COLO829 (cell line): ENCODE data around the gene HLA-DPB1.
"Not testable (repeated sequence)": the region's sequence is repeated elsewhere in the genome, so short reads cannot be mapped to it uniquely, and the experiment has no call there.

Experiments
- DNase-seq: peaks from one replicate; pipeline ENCODE4 v3.0.0; 2012; ENCODE audit warnings: low spot score

Gene HLA-DPB1

DNA sequence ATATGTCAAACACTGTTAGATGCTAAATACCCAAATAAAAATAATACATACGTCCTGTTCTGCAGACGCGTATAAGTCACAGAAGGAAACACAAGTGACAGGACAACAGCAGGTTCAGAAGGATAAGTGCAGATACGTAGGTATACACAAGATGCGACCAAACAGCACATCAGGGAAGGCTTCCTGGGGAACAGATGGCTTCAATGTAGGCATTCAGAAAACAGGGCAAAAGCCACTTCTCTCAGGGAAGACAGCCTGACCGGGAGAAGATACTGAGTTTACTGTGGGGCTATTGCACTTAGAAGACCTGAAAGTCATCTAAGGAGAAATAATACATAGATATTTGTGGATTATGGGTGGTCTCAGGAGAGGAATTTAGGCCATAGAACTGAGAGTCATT lies 4.2 kb upstream of the HLA-DPB1 start:
- DNase-seq, result no peak

DNA sequence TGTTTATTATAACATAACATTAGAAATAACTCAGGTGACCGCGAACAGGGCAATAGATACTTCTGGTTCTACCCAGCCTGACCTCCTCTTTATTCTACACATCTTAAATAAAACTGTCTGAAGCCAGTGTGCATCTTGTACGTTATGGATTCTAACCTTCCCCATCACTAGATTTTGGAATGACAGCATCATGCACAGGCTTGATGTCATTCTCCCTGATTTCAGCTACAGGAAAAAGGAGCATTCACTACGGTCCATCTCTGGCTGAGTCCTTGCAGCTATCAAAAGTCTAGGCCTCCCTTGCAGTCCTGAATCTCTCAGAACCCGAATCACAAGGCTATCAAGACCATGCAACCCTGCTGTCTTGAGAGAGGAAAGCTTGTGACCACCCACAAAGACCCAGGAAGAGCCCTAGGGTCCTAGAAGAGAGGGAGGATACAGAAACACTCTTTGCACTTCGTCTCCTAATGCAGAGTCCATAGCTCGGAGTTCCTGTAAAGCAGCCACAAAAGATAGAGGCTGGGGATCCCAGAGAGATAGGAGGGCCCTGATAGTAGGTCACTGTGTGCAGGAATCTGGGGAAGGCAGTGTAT lies 3.2 kb upstream of the HLA-DPB1 start:
- DNase-seq, result no peak

DNA sequence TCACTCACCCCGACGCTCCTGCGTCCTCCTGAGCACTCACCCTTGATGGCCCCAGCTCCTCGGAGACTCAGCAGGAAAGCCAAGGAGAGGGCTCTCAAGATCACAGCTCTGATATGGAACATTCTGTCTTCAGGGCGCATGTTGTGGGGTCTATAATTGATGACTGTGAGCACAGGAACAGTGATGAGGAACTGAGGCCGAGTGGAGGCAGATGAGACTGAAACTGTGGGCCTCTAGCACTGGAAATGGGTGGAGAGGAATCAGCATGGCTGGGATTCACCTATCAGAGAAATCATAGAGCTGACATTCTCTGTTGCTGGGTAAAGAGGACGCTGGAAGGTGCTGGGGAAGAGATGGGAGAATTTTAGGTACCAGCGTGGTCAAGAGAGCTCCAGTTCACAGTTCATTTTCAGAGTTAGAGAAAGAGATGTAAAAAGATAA lies 2.3 kb upstream of the HLA-DPB1 start, which contains the start of gene HLA-DPA1:
Gene HLA-DPA1 (minus strand): TSS at position 219 of the 441 bp plus-strand sequence.
- no peak for DNase-seq

DNA sequence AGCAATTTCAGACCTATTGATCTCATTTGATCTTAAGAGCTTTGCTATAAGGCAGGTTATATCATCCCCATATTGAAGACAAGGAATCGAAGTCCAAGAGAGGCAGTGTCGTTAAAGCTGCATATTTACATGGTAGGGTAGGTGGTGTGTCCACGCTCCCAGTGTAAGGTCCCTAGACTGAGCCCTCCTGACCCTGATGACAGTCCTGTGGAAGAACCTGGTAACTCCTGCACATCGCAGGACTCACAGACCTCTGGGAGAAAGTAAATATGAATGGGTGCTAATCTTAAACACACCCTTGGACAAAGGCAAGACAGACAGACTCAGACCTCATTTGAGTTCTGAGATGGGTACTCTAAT lies 602 bp upstream of the HLA-DPB1 start:
- no peak for DNase-seq

DNA sequence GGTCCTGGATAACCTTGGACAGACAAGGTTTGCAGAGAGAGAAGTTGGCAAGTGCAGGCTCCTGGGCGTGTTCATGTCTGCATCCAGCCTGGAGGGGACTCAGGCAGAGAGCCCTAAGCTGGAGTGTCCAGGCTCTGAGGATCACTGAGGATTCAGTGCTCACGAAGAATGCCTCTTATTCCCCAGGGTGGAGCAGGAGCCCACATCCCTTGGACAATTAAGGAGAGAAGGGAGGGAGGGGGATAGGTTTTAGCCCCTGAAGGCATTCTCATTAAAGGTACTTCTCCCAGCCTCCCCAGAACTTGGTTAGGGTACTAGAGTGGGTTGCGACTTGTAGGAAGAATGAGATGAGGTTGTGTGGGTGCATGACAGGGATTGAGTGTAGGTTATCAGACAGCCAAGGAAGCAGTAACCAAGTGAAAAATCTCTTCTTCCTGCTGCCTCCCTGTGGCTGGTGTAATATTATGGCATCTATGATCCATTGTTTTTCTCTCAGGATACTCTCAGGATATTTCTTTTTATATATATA lies 680 bp downstream of the HLA-DPB1 start:
- no peak for DNase-seq

DNA sequence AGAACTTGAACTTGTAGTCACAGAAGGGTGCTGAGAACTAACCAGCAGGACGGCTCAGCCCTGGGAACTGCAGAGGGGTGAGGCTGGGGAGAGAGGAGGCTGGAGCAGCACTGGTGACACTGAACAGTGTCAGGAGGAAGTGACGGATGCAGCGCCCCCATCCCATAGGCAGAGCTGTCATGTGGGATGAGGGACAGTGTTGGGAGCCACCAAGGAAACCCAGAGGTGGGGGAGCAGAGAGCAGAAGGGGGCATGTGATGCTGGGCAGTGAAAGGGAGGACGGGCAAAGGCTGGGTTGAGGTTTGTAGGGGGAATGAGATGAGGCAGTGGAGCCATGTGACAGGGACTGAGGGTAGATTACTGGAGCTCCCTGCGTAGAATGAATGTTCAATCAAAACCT lies 2.1 kb downstream of the HLA-DPB1 start:
- no peak for DNase-seq

DNA sequence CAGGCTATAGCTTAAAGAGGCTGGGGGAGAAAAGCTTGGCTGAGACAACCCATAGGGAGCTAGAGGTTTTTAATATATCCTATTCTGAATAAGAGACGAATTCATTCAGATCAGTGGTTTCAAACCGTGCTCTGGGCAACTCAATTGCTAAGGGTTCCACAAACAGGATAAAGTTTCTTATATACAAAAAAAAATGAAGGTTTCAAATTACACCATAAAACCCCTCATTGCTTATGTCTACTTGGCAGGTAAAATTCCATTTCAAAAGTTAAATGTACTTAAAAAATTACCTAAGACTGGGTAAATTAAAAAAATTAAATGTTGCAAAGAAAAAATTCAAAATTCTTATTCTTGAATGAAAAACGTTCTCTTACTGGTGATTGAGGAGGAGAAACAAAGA lies 2.7 kb downstream of the HLA-DPB1 start:
- DNase-seq, result no peak

DNA sequence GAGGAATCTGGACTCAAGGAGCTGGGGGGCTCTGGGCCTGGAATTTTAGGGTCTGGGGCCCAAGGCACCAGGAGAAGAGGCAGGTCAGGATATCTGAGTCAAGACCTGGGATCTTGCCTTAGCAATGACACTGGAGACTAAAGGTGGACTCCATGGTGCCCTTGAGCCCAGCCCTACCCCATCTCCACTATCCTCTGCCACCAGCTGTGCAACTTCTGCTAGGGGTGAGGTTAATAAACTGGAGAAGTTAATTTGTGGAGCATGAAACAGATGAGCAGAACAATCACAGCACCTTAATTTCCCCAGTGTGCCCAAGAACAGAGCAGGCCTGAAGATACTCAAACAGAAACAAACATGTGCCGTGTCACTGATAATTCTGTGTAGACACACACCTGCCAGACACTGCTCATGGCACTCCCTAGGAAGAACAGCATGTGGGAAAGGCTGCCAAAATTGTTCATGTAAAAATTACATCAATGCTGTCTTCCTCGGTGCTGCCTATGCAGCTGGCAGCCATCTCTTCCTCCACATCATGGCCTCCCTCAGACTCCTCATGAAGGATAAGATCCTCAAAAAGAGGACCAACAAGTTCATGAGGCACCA lies 3.2 kb downstream of the HLA-DPB1 start:
- no peak for DNase-seq

DNA sequence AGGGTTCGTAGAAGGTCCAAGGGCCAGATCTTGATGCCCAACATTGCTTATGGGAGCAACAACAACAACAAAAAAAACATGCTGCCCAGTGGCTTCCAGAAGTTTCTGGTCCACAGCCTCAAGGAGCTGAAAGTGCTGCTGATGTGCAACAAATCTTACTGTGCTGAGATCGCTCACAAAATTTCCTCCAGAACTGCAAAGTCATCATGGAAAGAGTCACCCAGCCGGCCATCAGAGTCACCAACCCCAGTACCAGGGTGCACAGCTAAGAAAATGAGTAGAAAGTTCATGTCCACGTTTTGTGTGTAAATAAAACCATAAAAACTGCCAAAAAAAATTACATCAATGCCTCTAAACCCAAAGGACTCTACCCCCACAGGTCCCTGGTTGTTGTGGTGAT lies 3.8 kb downstream of the HLA-DPB1 start:
- DNase-seq, result no peak

DNA sequence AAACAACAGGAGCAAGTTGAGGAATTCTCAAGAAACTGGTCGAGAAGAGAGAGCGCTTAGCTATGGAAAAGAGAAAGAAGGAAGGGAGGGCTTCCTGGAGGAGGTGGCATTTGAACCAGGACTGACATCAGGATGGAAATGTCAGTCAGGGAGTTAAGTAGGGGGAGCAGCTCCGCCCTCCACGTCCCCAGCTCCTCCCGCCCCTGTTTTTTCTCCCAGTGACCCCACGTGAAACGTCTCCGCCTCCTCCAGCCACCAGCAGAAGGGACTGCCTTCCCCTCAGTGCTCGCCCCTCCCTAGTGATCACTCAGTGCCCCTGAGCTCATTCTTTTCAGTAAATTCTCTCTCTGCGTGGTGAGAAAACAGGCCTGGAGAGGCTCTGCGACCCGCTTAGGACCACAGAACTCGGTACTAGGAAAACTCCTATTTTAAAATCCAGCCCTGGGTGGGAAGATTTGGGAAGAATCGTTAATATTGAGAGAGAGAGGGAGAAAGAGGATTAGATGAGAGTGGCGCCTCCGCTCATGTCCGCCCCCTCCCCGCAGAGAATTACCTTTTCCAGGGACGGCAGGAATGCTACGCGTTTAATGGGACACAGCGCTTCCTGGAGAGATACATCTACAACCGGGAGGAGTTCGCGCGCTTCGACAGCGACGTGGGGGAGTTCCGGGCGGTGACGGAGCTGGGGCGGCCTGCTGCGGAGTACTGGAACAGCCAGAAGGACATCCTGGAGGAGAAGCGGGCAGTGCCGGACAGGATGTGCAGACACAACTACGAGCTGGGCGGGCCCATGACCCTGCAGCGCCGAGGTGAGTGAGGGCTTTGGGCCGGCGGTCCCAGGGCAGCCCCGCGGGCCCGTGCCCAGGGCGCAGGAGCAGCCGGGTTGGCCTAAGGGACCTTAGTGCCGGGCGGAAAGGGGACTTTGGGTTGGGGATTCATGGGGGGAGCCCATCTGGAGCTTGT lies 4.6 kb downstream of the HLA-DPB1 start:
- no peak for DNase-seq

DNA sequence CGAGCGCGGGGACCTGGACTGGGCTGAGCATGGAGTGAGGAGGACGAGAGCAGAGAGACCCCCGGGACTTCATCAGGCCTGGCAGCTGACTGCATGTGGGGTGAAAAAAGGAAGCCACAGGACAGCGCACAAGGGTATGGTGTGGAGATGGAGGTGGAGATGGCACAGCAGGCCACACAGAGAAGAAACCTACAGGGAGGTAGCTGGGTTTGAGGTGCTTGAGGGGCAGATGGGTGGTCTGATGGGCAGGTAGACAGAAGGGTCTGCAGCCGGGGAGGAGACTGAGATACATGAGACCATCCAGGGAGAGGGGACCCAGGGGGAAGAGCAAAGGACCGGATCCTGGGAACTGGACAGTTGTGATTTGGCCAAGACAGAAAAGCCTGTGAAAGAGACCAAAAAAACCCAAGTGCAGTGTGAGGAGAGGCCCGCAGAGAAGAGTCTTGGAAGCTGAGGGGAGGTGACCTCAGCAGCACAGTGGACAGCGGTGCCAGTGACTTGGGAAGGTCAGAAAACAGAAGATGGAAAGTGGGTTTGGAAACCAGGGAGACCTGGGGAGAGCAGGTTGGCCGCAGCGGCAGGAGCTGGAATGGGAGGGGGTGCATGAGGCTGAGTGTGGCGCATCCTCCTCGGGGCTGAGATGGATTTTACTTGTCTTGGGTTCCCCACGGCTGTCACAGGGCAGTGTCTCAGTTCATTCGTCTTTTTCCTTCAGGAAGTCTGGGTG lies 5.5 kb downstream of the HLA-DPB1 start:
- DNase-seq, result no peak

DNA sequence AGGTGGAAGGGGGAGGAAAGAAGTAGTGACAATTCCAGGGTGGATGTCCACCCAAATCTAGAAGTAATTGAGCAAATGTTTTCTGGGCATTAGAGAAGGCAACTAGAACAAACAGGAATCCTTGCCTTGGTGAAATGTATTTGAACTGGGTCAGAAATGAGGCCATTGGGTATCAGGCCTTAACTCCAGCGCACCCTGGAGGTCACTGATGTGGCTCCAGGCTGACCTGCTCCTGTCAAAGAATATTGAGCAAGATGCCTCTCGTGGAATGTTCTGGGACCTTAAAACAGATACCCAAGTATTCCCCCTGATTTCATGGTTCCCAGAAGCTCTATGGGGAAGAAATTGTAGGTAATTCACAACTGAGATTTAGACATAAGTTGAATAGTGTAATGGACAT lies 6.9 kb downstream of the HLA-DPB1 start:
- DNase-seq, result peak; percentile 36

DNA sequence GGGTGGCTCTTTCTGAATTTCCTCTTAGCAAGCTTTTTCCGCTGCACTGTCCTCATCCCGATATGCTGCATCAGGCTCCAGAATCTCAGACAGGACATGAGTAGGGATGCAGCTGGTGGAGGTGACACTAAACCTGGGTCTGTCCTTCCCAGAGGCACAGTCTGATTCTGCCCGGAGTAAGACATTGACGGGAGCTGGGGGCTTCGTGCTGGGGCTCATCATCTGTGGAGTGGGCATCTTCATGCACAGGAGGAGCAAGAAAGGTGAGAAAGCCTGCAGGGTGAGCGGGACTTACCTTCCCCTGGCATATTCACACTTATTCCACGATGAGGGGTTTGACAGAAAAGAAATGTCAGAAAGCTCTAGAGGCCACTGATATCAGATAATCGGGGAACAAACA lies 9.8 kb downstream of the HLA-DPB1 start:
- DNase-seq, result no peak

DNA sequence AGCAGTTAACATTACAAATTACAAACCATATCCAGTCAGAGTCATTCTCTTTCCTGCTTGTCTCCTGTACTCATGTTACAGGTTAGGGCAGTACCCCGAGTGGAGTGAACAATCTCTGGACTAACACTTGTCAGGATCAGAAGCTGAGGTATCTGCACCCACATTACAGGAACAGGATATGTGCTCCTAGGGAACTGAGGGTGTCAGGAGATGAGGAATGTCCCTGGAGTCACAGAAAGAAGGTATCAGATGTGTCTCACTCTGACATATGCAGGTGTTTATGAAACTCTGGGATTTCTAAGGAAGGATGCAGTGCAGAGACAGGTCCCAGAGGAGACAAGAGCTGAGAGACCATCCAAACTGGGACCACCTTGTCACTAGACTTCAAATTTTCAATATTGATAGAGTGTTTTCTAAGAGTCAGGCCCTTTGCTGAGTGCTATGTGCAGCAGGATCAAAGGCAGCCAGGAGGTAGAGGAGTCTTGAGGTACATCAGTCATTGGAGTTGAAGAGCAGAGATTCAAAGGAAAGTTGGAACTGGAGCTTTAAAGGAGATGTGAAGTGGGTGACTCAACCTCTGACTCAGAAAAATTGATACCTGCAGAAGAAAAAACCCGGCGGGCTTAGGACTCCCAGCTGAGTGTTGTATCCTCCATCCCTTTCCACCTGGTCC lies 12.6 kb downstream of the HLA-DPB1 start:
- DNase-seq, result no peak

DNA sequence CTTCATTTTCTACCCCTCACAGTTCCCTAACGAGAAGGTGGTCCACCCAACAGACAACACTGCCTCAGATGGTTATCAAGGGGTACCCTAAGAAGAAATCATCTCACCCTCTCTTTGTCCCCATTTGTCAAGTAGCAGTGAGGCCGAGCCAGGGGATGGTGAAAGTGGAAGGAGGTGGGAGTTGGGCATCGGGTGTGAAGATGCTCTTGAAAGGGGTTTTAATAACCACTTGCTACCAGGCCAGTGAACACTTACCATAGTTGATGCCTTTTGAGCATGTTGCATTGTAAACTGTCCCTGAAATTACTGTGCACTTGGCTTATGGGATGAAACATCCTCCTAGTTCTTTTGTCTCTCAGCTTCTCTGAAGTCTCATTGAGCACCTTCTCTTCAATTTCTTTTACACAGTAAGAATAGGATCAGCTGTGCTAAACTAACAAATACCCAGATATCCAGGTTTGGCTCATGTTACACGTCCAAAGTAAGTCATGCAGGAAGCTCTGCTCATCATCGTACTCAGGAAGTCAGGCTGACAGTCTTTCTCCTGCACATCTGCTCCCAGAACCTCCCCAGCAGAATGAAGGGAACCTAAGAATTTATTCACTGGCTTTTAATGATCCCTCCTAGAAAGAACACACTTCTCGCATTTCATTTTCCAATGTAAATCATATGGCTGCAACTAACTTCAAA lies 13.3 kb downstream of the HLA-DPB1 start:
- DNase-seq, result no peak

DNA sequence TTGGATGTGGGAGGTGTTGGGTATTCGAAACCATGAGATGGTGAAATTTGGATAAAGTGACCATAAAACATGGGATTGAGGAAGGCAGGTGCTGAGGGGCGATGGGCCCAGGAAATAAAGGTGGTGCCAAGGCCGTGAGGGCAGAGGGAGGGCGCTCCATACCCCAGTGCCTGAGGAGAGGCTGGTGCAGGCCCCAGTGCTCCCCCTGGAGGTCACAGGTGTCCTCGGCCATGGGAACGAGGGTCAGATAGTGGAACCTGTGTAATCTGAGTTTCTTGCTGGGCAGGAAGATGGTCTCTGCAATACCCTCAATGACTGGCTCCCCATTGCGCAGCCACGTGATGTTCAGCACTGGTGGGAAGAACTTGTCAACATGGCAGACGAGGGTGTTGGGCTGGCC lies 16.2 kb downstream of the HLA-DPB1 start:
- no peak for DNase-seq

DNA sequence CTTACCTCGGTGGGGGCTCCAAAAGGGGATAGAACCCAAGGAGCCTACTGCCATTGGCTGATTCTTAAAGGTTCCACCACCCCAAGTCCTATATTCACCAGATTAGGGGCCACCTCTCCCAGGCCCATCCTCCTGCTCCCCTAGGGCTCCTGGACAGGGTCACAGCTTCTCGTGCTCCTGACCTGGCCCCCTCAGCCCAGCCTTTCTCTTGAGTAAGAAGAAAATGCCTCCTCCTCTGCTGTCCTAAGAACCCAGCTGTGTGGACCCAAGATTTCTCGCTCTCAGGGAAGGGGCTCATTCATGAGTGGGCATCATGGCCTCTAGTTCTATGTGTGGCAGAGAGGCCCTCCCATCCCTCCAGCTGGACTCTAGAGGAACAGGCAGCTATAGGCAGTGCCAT lies 16.6 kb downstream of the HLA-DPB1 start:
- DNase-seq, result no peak

DNA sequence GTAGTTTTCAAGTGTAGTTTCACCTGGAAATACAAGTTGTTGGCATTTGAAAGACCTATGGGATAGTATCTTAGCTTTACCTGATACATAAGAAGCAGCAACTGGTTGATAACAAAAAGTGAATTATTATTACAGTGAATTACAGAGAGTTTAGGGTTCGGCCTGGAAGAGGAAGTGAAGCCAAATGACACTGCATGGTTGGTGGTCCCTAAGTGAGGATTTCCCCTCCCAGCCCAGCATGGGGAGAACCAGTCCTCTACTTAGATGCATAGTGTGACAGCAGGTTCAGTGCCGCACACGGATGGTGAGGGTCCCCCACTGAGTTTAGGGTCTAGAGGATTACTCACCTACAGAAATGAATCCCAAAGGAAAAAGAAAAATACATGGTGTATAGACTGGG lies 18.1 kb downstream of the HLA-DPB1 start:
- DNase-seq, result no peak

DNA sequence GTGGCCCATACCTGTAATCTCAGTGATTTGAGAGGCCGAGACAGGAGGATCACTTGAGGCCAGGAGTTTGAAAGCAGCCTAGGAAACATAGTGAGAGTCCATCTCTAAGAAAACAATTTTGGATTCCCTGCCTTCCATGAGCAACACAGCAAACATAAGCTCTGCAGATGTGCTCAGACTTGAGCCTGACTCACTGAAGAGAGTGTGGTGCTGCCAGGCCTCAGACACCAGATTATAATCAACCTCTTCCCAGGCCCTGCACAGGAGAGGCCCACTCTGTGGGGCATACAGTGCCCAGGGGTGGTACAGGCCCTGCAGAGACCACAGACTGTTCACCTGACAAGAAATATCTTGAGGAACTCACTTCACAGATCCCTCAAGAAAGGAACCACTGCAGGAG lies 19.9 kb downstream of the HLA-DPB1 start:
- no peak for DNase-seq

DNA sequence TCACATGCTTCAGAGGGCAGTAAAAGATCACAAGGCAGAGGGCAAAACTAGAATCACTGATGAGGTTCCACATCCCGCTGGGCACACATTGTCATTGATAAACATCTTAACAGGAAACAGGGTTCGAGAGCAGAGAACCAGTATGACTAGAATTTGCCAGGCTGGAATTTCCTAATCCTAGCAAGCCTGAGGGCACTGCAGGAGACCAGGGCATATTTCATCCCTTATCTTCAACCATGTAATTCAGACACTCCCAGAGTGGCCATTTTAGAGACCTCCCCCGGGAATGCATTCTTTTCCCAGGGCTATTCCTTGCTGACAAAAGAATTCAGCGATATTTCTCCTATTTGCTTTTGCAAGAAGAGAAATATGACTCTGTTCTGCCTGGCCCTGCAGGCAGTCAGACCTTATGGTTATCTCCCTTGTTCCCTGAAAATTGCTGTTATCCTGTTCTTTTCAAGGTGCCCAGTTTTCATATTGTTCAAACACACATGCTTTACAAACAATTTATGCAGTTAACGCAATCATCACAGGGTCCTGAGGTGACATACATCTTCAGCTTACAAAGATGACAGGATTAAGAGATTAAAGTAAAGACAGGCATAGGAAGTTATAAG lies 25.4 kb downstream of the HLA-DPB1 start:
- DNase-seq, result not testable (repeated sequence)

DNA sequence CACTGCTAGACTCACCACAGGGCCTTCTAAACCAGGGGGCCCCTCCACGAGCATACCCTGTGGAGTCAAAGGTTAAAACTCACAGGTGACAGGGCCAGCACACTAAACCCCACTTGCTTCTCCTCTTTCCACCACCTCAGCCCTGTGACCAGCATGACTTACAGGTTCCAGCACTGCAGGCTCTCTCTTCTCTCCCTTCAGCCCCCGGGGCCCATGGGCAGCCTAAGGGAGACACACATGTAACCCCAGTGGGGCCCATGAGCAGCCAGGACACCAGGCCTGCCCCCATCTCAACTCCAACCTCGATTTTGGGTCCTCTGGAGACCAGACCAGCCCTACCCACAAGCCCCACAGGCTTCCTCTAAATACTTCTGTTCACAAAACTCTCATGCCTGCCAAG lies 28.0 kb downstream of the HLA-DPB1 start:
- DNase-seq, result no peak
